Caco-2 (cell line): Measurements from ENCODE around the gene HTR3B. TPM values are rescaled to one million over a fixed set of nuclear protein-coding genes. Genes with fewer than 3 reads are reported as not detected.
A peak's percentile ranks its signal among the peaks of the same experiment; 100 is the strongest.

Source experiments
- BruUV-seq: library from RNA; stranded (reverse); fragments of 400-500 nt; replicated peaks from 2 replicates; lab custom pipeline; 2021; lab: Mats Ljungman, UMichigan
- CTCF ChIA-PET: fragments of 300-600 bp; sonication (Branson Sonifier 250); formaldehyde crosslinking; loops from one replicate; lab custom pipeline; 2022; ENCODE audit warnings: antibody characterized with exemption; lab: Charles Lee
- POLR2A ChIA-PET: fragments of 300-600 bp; sonication (Branson Sonifier 250); formaldehyde crosslinking; loops from one replicate; lab custom pipeline; 2022; ENCODE audit warnings: antibody characterized with exemption; lab: Charles Lee
- DNase-seq, 2 experiments: peaks; one replicate each; pipeline versions ENCODE4 v3.0.0 to v3.0.0-alpha.2; 2020 to 2022
- H3K27me3 ChIP-seq: replicated peaks from 2 replicates; pipeline ENCODE4 v1.6.0; 2011; ENCODE audit warnings: low read length; ENCODE audit not compliant: control insufficient read depth, insufficient read depth
- H3K36me3 ChIP-seq: 2 replicates; pipeline ENCODE4 v1.5.1; 2011; ENCODE audit warnings: low read length; ENCODE audit not compliant: control insufficient read depth, insufficient read depth
- H3K4me1 ChIP-seq: fragments of 250-450 bp; sonication (Bioruptor Pico); 2 replicates; pipeline ENCODE4 v1.5.1; 2020; ENCODE audit warnings: mild to moderate bottlenecking
- H3K4me3 ChIP-seq: 2 replicates; pipeline ENCODE4 v1.5.1; 2011; ENCODE audit warnings: low read depth, mild to moderate bottlenecking, control low read depth, low read length
- H3K9me3 ChIP-seq: fragments of 250-450 bp; sonication (Bioruptor Pico); 2 replicates; pipeline ENCODE4 v1.5.1; 2020; ENCODE audit warnings: mild to moderate bottlenecking, moderate library complexity
- H3K27ac Mint-ChIP-seq: one replicate; pipeline ENCODE4 v1.8.0; 2022; ENCODE audit warnings: mixed read lengths; ENCODE audit not compliant: unreplicated experiment
- H3K27me3 Mint-ChIP-seq: one replicate; pipeline ENCODE4 v1.8.0; 2022; ENCODE audit warnings: mixed read lengths; ENCODE audit not compliant: insufficient read depth, unreplicated experiment
- H3K36me3 Mint-ChIP-seq: one replicate; pipeline ENCODE4 v1.8.0; 2022; ENCODE audit warnings: mild to moderate bottlenecking, mixed read lengths; ENCODE audit not compliant: insufficient read depth, unreplicated experiment
- H3K4me1 Mint-ChIP-seq: one replicate; pipeline ENCODE4 v1.8.0; 2022; ENCODE audit warnings: low read depth, mixed read lengths; ENCODE audit not compliant: unreplicated experiment
- H3K4me3 Mint-ChIP-seq: one replicate; pipeline ENCODE4 v1.8.0; 2022; ENCODE audit warnings: mild to moderate bottlenecking, moderate library complexity, mixed read lengths; ENCODE audit not compliant: unreplicated experiment
- H3K9me3 Mint-ChIP-seq: one replicate; pipeline ENCODE4 v1.8.0; 2022; ENCODE audit warnings: mixed read lengths; ENCODE audit not compliant: unreplicated experiment
- intact Hi-C: fragments of 100-400 bp; cut with micrococcal nuclease; formaldehyde crosslinking; loops from one replicate; pipeline ENCODE4 v1.10.0; 2022; ENCODE audit not compliant: unreplicated experiment
- total RNA-seq: library from RNA; stranded (reverse); gene quantifications from 2 replicates; pipeline ENCODE4 v1.2.3, GENCODE V29; 2022
- TF ChIP-seq, protein P1 (sequence below), 2 experiments: fragments of 200-600 bp in 1 of 2; IDR thresholded peaks; 1 replicate in 1 of 2; 2 replicates in 1 of 2; pipeline versions ENCODE4 v1.5.1 to v1.8.0; 2011 to 2022; ENCODE audit warnings: antibody characterized with exemption in 1 of 2, control low read depth in 1 of 2, inconsistent platforms in 1 of 2, low read depth in 1 of 2, low read length in 1 of 2, mild to moderate bottlenecking in 1 of 2, moderate library complexity in 1 of 2; ENCODE audit not compliant: insufficient read depth in 1 of 2, severe bottlenecking in 1 of 2, unreplicated experiment in 1 of 2

The HTR3B gene
- total RNA-seq, 1 experiment from 2014 or later = not detected

DNA sequence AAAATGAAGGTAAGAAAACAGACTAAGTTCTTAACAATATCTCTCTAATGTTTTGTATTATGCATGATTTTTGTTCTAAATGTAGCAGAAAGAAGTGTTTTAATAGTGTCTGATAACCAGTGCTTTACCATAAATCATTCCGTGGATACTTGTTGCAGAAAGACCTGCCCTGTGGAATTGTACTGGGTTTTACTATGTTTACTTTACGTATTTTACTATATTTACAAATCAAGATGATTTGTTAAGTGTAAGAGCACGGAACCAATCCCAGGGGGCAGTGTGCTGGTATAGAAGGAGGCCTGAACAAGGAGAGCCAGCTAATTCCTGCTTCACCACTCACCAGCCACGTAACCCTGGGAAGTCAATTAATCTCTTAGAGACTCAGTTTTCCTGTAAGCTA is 1.4 kb downstream of the HTR3B start:
- H3K4me1 ChIP-seq = peaks cover 17% of the 10 kb centered on the region
- Mint-ChIP-seq H3K36me3 (no peaks in the 10 kb centered on the region), H3K9me3 (no peaks in the 10 kb centered on the region), H3K4me1 (peaks cover 23% of the 10 kb centered on the region), H3K27me3 (peaks cover 2% of the 10 kb centered on the region), H3K4me3 (no peak overlapping the region), H3K27ac (no peak overlapping the region)
- no TSS peak for BruUV-seq
- H3K4me3 ChIP-seq = no peak overlapping the region
- no peaks in the 10 kb centered on the region for H3K36me3 ChIP-seq
- TF ChIP-seq, protein P1, sequence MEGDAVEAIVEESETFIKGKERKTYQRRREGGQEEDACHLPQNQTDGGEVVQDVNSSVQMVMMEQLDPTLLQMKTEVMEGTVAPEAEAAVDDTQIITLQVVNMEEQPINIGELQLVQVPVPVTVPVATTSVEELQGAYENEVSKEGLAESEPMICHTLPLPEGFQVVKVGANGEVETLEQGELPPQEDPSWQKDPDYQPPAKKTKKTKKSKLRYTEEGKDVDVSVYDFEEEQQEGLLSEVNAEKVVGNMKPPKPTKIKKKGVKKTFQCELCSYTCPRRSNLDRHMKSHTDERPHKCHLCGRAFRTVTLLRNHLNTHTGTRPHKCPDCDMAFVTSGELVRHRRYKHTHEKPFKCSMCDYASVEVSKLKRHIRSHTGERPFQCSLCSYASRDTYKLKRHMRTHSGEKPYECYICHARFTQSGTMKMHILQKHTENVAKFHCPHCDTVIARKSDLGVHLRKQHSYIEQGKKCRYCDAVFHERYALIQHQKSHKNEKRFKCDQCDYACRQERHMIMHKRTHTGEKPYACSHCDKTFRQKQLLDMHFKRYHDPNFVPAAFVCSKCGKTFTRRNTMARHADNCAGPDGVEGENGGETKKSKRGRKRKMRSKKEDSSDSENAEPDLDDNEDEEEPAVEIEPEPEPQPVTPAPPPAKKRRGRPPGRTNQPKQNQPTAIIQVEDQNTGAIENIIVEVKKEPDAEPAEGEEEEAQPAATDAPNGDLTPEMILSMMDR (IDR thresholded peaks at IDR 0.05; ENCODE audit: insufficient read depth in 1 of 2, low read depth in 1 of 2, low read length in 1 of 2, severe bottlenecking in 1 of 2, unreplicated experiment in 1 of 2) = peak; percentile 73 to 82
- H3K9me3 ChIP-seq = no peaks in the 10 kb centered on the region
- intact Hi-C loops = no loop called here
- no peaks in the 10 kb centered on the region for H3K27me3 ChIP-seq
- peak; percentile 79 to 86 for DNase-seq
- CTCF ChIA-PET = interaction anchor here (0.6 to 3.3 kb wide), 9 partner anchors 10 to 356 kb away, joined by 3 to 27 read pairs (median 4); partner anchors contain the start of gene USP28
- POLR2A ChIA-PET = interaction anchor here (1.3 kb wide), 1 partner anchor 30 kb away, joined by 3 read pairs; the partner anchor contains the start of gene USP28

DNA sequence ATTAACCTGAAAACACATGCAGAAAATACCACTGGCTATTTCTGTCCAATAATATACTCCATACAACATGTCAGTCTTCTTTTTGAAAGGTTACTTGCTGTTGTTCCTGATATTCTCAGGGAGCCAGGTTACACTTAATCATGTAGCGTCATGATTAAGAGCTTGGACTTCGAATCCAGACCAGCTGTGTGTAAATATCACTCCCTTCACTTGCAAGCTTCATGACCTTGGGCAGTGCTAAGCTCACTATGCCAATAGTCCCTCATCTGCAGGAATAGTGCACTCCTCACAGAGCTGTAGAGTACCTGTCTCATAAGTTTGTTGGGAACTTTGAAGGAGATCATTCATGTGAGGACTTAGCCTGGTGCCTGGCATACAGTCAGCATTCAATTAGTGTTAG is 1.9 kb downstream of the HTR3B start:
- Mint-ChIP-seq H3K27me3 (peaks cover 2% of the 10 kb centered on the region), H3K27ac (no peak overlapping the region), H3K4me3 (no peak overlapping the region), H3K4me1 (peaks cover 23% of the 10 kb centered on the region), H3K36me3 (no peaks in the 10 kb centered on the region), H3K9me3 (no peaks in the 10 kb centered on the region)
- ChIA-PET POLR2A (interaction anchor here (0.5 to 1.3 kb wide), 2 partner anchors 31 to 342 kb away, joined by 3 to 4 read pairs; partner anchors contain the start of gene USP28), CTCF (interaction anchor here (0.5 to 3.3 kb wide), 10 partner anchors 10 to 356 kb away, joined by 3 to 27 read pairs (median 4); partner anchors contain the start of gene USP28)
- intact Hi-C loops = no loop called here
- Histone ChIP-seq H3K9me3 (no peaks in the 10 kb centered on the region), H3K4me1 (peaks cover 17% of the 10 kb centered on the region), H3K36me3 (no peaks in the 10 kb centered on the region), H3K27me3 (no peaks in the 10 kb centered on the region), H3K4me3 (no peak overlapping the region)
- TF ChIP-seq, protein P1 (IDR thresholded peaks at IDR 0.05; ENCODE audit: insufficient read depth in 1 of 2, low read depth in 1 of 2, low read length in 1 of 2, severe bottlenecking in 1 of 2, unreplicated experiment in 1 of 2) = no peak
- BruUV-seq = no TSS peak
- DNase-seq = no peak

DNA sequence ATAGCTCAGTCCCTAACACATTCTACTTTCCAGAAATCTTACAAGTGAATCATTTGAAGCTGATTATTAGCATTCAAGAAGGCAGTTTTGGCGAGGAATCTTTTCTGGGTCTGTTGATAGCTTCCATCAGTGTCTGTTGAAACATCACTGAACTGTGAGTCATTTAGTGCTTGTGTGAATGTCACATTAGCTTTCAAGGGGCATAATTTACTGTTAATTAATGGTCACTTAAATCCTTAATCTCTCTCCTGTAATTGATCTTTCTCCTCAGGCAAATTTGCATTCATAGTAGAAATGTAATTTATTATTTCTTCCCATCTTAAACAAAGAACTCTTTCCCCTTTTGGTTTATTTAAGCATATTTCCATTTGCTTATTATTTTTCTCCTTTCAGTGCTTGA is 2.6 kb downstream of the HTR3B start:
- no peak overlapping the region for H3K4me3 ChIP-seq
- POLR2A ChIA-PET = interaction anchor here (0.5 to 1.3 kb wide), 2 partner anchors 32 to 342 kb away, joined by 3 to 4 read pairs; partner anchors contain the start of gene USP28
- Mint-ChIP-seq H3K27me3 (peaks cover 2% of the 10 kb centered on the region), H3K36me3 (no peaks in the 10 kb centered on the region), H3K27ac (no peak overlapping the region), H3K9me3 (no peaks in the 10 kb centered on the region), H3K4me1 (peaks cover 23% of the 10 kb centered on the region), H3K4me3 (no peak overlapping the region)
- BruUV-seq = no TSS peak
- TF ChIP-seq, protein P1 (IDR thresholded peaks at IDR 0.05; ENCODE audit: insufficient read depth in 1 of 2, low read depth in 1 of 2, low read length in 1 of 2, severe bottlenecking in 1 of 2, unreplicated experiment in 1 of 2) = no peak
- peaks cover 17% of the 10 kb centered on the region for H3K4me1 ChIP-seq
- no peaks in the 10 kb centered on the region for H3K9me3 ChIP-seq
- no peaks in the 10 kb centered on the region for H3K27me3 ChIP-seq
- intact Hi-C loops = no loop called here
- CTCF ChIA-PET = interaction anchor here (0.5 to 3.3 kb wide), 7 partner anchors 11 to 355 kb away, joined by 3 to 27 read pairs (median 3); partner anchors contain the start of gene USP28
- H3K36me3 ChIP-seq = no peaks in the 10 kb centered on the region
- no peak for DNase-seq
